Body of pancreas (tissue), 4 donors: ENCODE measurements around the gene INTS13. TPM values are rescaled to one million over a fixed set of nuclear protein-coding genes. Genes with fewer than 3 reads are reported as not detected.
"Not testable (repeated sequence)": the region's sequence is repeated elsewhere in the genome, so short reads cannot be mapped to it uniquely, and the experiment has no call there.

Source experiments
- ATAC-seq: fragments of 150-250 bp; one replicate; pipeline ENCODE4 v1.9.1; 2016
- DNase-seq, 4 donors: peaks; one replicate each; pipeline ENCODE4 v3.0.0-alpha.2; 2019
- H3K27ac ChIP-seq, 4 donors: fragments of 200-600 bp; sonication (generic); 1 replicate in 3 of 4; 2 replicates in 1 of 4; pipeline versions ENCODE4 v1.5.1 to v1.6.1; 2016 to 2019; ENCODE audit warnings: mild to moderate bottlenecking in 1 of 4, mixed read lengths in 1 of 4, moderate library complexity in 1 of 4
- H3K27me3 ChIP-seq, 2 donors: fragments of 200-600 bp; sonication (generic); one replicate each; pipeline ENCODE4 v1.6.0; 2016; ENCODE audit warnings: mild to moderate bottlenecking in 1 of 2
- H3K36me3 ChIP-seq, 2 donors: fragments of 200-600 bp; sonication (generic); replicated peaks in 1 of 2; 2 replicates each; pipeline ENCODE4 v1.5.1; 2016; ENCODE audit warnings: low read depth in 2 of 2; ENCODE audit not compliant: insufficient read depth in 1 of 2
- H3K4me1 ChIP-seq: fragments of 200-600 bp; sonication (generic); one replicate; pipeline ENCODE4 v1.6.0; 2016
- H3K4me3 ChIP-seq, 2 donors: fragments of 200-600 bp; sonication (generic); 1 replicate in 1 of 2; 2 replicates in 1 of 2; pipeline ENCODE4 v1.5.1; 2016 to 2019
- H3K9me3 ChIP-seq, 3 donors: fragments of 200-600 bp; sonication (generic); 1 replicate in 2 of 3; 2 replicates in 1 of 3; pipeline ENCODE4 v1.5.1; 2016
- POLR2A ChIP-seq, 3 donors: fragments of 450-650 bp; IDR thresholded peaks; one replicate each; pipeline ENCODE4 v1.6.1; 2016; ENCODE audit warnings: antibody characterized with exemption in 3 of 3, mild to moderate bottlenecking in 2 of 3
- WGBS, 2 donors: methylation state at CpG; one replicate each; pipeline ENCODE4 v1.1.5; 2017; 5-methylcytosine and 5-hydroxymethylcytosine counted together
- intact Hi-C: fragments of 100-400 bp; cut with DNase I; formaldehyde crosslinking; loops from one replicate; pipeline ENCODE4 v1.15.1; 2023
- total RNA-seq, 2 donors: library from RNA; depleted of rRNA; stranded (reverse); fragments of >200 nt; gene quantifications; one replicate each; pipeline ENCODE4 v1.1.0, GENCODE V29; 2016
- TF ChIP-seq, protein P1 (sequence below), 7 experiments: fragments of 450-650 bp in 4 of 7; fragments of 200-600 bp in 3 of 7; sonication (generic) in 3 of 7; IDR thresholded peaks; one replicate each; pipeline ENCODE4 v1.5.1; 2016 to 2019; ENCODE audit warnings: antibody characterized with exemption in 7 of 7

The INTS13 gene
- total RNA-seq, 2 donors from 2014 or later, result 12.9 to 13.0 TPM

- peak overlapping the region; percentile 0 to 36 (median 22) for H3K27ac ChIP-seq
- no peaks in the 10 kb centered on the region for H3K36me3 ChIP-seq
- H3K4me1 ChIP-seq, result peaks cover 56% of the 10 kb centered on the region
- TF ChIP-seq, protein P1, sequence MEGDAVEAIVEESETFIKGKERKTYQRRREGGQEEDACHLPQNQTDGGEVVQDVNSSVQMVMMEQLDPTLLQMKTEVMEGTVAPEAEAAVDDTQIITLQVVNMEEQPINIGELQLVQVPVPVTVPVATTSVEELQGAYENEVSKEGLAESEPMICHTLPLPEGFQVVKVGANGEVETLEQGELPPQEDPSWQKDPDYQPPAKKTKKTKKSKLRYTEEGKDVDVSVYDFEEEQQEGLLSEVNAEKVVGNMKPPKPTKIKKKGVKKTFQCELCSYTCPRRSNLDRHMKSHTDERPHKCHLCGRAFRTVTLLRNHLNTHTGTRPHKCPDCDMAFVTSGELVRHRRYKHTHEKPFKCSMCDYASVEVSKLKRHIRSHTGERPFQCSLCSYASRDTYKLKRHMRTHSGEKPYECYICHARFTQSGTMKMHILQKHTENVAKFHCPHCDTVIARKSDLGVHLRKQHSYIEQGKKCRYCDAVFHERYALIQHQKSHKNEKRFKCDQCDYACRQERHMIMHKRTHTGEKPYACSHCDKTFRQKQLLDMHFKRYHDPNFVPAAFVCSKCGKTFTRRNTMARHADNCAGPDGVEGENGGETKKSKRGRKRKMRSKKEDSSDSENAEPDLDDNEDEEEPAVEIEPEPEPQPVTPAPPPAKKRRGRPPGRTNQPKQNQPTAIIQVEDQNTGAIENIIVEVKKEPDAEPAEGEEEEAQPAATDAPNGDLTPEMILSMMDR (IDR thresholded peaks at IDR 0.05), result no peak
- TF ChIP-seq POLR2A (IDR thresholded peaks at IDR 0.05), result no peak
- H3K27me3 ChIP-seq, result no peaks in the 10 kb centered on the region
- 93 to 94% methylated on average over 6 of the region's 6 CpGs for WGBS, 2 donors
- no peaks in the 10 kb centered on the region for H3K9me3 ChIP-seq
- intact Hi-C loops, result no loop called here
- no peak overlapping the region for H3K4me3 ChIP-seq
- ATAC-seq, result no peak
- no peak for DNase-seq
Measured at GRCh38 chr12:26869104-26869494, 68.7 kb downstream of the INTS13 start.

- no peak overlapping the region for H3K4me3 ChIP-seq
- ATAC-seq (no peak), DNase-seq (no peak)
- peak overlapping the region; percentile 0 to 36 (median 22) for H3K27ac ChIP-seq
- intact Hi-C loops, result no loop called here
- H3K27me3 ChIP-seq, result no peaks in the 10 kb centered on the region
- H3K4me1 ChIP-seq, result peaks cover 56% of the 10 kb centered on the region
- TF ChIP-seq, protein P1 (IDR thresholded peaks at IDR 0.05), result no peak
- TF ChIP-seq POLR2A (IDR thresholded peaks at IDR 0.05), result no peak
- no peaks in the 10 kb centered on the region for H3K36me3 ChIP-seq
- 70 to 81% methylated on average over 3 of the region's 3 CpGs for WGBS, 2 donors
- H3K9me3 ChIP-seq, result no peaks in the 10 kb centered on the region
Measured at GRCh38 chr12:26868447-26869103, 69.2 kb downstream of the INTS13 start.

DNA sequence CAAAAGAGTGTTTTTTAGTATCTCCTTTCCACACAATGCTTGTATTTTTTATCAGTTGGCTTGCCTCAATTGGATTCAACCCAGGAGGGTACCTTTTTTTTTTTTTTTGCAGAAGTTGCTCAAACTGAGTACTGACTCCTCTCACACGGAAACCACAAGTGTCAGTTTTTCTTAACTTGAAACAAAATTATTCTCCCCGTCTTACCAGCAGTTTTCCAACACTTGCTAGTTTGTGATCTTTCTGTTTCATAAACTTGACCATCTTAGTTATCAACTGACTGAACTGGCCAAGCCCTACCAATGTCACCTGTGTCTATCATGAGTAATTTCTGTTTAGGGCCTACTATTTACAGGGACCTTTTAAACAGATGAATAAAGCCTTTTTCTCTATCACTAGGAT lies 70.7 kb downstream of the INTS13 start:
- Histone ChIP-seq H3K4me1 (peaks cover 54% of the 10 kb centered on the region), H3K27ac (peak overlapping the region in 3 of 4 donors; percentile 44 to 66 (median 48)), H3K9me3 (no peaks in the 10 kb centered on the region), H3K4me3 (no peak overlapping the region), H3K27me3 (no peaks in the 10 kb centered on the region), H3K36me3 (no peaks in the 10 kb centered on the region)
- ATAC-seq (no peak), DNase-seq (no peak)
- WGBS, 2 donors, result 32 to 39% methylated on average over 2 of the region's 2 CpGs
- intact Hi-C loops, result no loop called here
- no peak for TF ChIP-seq POLR2A (IDR thresholded peaks at IDR 0.05)
- TF ChIP-seq, protein P1 (IDR thresholded peaks at IDR 0.05), result no peak

- Histone ChIP-seq H3K27ac (no peak overlapping the region), H3K9me3 (no peaks in the 10 kb centered on the region), H3K36me3 (no peaks in the 10 kb centered on the region), H3K4me3 (no peak overlapping the region), H3K27me3 (no peaks in the 10 kb centered on the region), H3K4me1 (peaks cover 22% of the 10 kb centered on the region)
- no peak for ATAC-seq
- 65 to 69% methylated on average over 4 of the region's 4 CpGs for WGBS, 2 donors
- no peak for DNase-seq
- TF ChIP-seq, protein P1 (IDR thresholded peaks at IDR 0.05), result peak in 1 of 7 experiments; percentile 5
- TF ChIP-seq POLR2A (IDR thresholded peaks at IDR 0.05), result no peak
- intact Hi-C loops, result no loop called here
Measured at GRCh38 chr12:26863515-26863914, 74.3 kb downstream of the INTS13 start.

GRCh38 chr12:26862787-26863186 lies 75.0 kb downstream of the INTS13 start:
- 93 to 98% methylated on average over 3 of the region's 3 CpGs for WGBS, 2 donors

More at GRCh38 chr12:26862787-26863186, 75.0 kb downstream of the INTS13 start:
- ATAC-seq, H3K27me3 ChIP-seq, H3K4me3 ChIP-seq, H3K36me3 ChIP-seq, intact Hi-C loops, H3K9me3 ChIP-seq, H3K27ac ChIP-seq, DNase-seq: not testable (repeated sequence)
- peaks cover 17% of the 10 kb centered on the region for H3K4me1 ChIP-seq
